Activated T-cell treated with anti-CD3 and anti-CD28 coated beads, Interleukin-2, amount 50 U/mL, for 72 hours (primary cell): ENCODE data around the gene AGAP1. TPM values are rescaled to one million over a fixed set of nuclear protein-coding genes. Genes with fewer than 3 reads are reported as not detected.

Experiments used
- ATAC-seq, 2 donors: fragments of 150-1000 bp; cut with Tn5 transposase; replicated peaks in 1 of 2; 2 replicates each; pipeline ENCODE4 v1.10.0; 2021; ENCODE audit warnings: moderate library complexity in 2 of 2, mild to moderate bottlenecking in 1 of 2
- DNase-seq, 2 donors: peaks; one replicate each; pipeline ENCODE4 v3.0.0; 2021 to 2022; ENCODE audit warnings: mixed read lengths in 1 of 2
- H3K27ac Mint-ChIP-seq: one replicate; pipeline ENCODE4 v1.8.0; 2022; ENCODE audit warnings: mild to moderate bottlenecking, moderate library complexity, mixed read lengths
- H3K27me3 Mint-ChIP-seq: one replicate; pipeline ENCODE4 v1.8.0; 2022; ENCODE audit warnings: low read depth, mixed read lengths
- H3K36me3 Mint-ChIP-seq, 2 donors: one replicate each; pipeline ENCODE4 v1.8.0; 2022; ENCODE audit warnings: mixed read lengths in 2 of 2, mild to moderate bottlenecking in 1 of 2; ENCODE audit not compliant: insufficient read depth in 2 of 2
- H3K4me1 Mint-ChIP-seq: one replicate; pipeline ENCODE4 v1.8.0; 2022; ENCODE audit warnings: low read depth, mixed read lengths
- H3K4me3 Mint-ChIP-seq, 2 donors: one replicate each; pipeline ENCODE4 v1.8.0; 2022; ENCODE audit warnings: mild to moderate bottlenecking in 2 of 2, mixed read lengths in 2 of 2, moderate library complexity in 2 of 2
- H3K9me3 Mint-ChIP-seq, 2 donors: one replicate each; pipeline ENCODE4 v1.8.0; 2022; ENCODE audit warnings: mixed read lengths in 2 of 2
- total RNA-seq, 2 donors: library from RNA; stranded (reverse); gene quantifications; one replicate each; pipeline ENCODE4 v1.2.3, GENCODE V29; 2022

The AGAP1 gene
- total RNA-seq, 2 donors from 2014 or later: 0.74 to 2.9 TPM

DNA sequence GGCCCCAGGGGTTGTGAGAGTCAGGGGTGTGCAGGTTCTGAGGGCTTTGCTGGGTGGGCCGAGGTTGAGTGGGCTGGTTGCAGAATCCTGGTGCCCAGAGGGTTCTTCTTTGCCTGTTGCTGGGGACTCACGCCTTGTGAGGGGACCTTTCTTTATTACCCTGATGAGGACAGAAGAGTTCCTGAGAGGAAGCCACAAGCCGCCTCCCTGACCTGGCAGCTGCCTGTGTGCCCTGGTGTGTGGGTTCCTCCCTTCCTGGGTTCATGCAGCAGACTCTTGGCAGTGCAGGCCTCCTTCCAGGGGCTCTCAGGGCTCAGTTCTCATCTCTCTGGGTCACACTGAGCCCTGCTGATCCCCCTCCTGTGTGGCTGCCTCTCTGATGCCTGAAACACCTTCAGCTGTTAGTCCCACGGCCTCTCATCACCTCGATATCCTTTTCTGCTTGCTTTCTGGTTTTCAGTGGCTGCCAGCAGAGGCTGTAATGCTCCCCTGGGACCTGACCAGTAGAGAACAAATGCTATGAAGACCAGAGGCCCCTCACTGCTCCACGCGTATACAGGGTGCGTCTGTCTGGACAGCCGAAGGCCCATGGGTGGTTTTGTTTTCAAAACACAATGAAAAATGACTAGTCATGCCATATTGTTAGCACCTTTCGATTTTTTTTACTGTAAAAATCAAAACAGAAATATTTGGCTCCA, 191.3 kb downstream of the AGAP1 start:
- no peaks in the 10 kb centered on the region for H3K27me3 Mint-ChIP-seq
- peak overlapping the region in 1 of 2 donors; percentile 8 for H3K4me3 Mint-ChIP-seq
- no peaks in the 10 kb centered on the region for H3K4me1 Mint-ChIP-seq
- H3K36me3 Mint-ChIP-seq: no peaks in the 10 kb centered on the region
- H3K27ac Mint-ChIP-seq: peak overlapping the region; percentile 31
- no peak for DNase-seq
- no peak for ATAC-seq
- H3K9me3 Mint-ChIP-seq: no peaks in the 10 kb centered on the region

DNA sequence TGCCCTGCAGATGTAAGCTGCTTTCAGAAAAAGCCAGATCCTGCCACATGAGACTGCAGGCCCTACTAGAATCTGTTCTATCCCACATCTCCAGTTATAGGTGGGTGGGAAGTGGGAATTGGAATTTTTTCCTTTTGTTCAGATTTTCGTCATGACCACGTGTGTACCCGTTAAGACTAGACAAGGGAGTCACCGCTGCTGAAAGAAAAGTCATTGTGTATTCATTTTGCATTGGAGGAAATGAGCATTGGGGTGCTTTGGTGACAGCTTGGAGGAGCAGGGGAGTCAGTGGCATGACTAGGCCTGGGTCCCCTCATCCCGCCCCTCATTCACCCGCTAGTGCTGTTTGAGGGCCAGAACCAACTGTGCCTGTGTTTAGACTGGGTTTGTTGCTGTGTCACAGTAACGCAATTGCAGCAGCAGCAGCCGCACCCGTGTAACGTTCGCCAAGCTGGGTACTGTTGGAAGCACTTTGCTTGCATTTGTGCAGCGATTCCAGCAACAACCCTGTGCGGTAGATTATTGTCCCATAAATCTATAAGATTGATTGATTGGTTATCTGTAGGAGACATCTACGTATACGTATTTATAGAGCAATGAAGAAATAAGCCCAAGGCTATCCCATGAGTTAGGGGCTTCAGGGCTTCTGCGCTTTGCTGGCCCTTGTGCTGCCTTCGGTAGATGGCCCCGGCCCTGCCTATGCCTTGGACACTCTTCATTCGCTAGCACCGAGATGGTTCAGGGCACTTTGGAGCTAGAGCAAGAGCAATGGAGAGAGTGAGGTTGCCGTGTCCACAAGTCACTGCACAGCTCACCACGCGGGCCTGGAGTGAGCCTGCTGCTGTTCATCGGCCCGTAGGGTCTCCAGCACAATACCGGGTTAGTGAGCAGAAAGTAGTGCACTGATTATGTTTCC, 194.9 kb downstream of the AGAP1 start:
- Mint-ChIP-seq H3K4me1 (no peaks in the 10 kb centered on the region), H3K36me3 (no peaks in the 10 kb centered on the region), H3K9me3 (no peaks in the 10 kb centered on the region), H3K27ac (no peak overlapping the region), H3K4me3 (no peak overlapping the region), H3K27me3 (no peaks in the 10 kb centered on the region)
- ATAC-seq (no peak), DNase-seq (no peak)

DNA sequence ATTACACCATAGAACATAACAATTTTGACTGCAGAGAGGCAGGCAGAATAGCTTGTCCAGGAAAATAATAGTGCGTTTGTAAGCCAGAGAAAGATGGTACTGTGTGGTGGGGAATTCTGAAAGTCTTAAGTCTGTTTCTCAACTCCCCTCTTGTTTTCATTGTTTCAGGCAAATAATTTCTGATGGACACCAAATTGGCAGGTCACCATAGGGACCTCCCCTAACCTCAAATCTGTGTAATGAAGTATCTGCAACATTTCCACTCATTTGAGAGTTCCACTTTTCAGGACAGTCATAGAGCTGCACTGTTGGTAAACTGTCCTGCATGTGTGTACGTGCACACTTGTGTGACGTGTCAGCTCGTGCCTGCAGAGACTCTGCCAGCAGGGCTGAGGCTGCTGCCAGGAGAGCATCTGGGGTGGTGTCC, 195.6 kb downstream of the AGAP1 start:
- Mint-ChIP-seq H3K27me3 (no peaks in the 10 kb centered on the region), H3K4me1 (no peaks in the 10 kb centered on the region), H3K4me3 (no peak overlapping the region), H3K9me3 (no peaks in the 10 kb centered on the region), H3K36me3 (no peaks in the 10 kb centered on the region), H3K27ac (no peak overlapping the region)
- DNase-seq (no peak), ATAC-seq (no peak)

- no peaks in the 10 kb centered on the region for H3K4me1 Mint-ChIP-seq
- H3K4me3 Mint-ChIP-seq: no peak overlapping the region
- ATAC-seq: no peak
- no peaks in the 10 kb centered on the region for H3K9me3 Mint-ChIP-seq
- DNase-seq: no peak
- H3K27me3 Mint-ChIP-seq: no peaks in the 10 kb centered on the region
- no peak overlapping the region for H3K27ac Mint-ChIP-seq
- no peaks in the 10 kb centered on the region for H3K36me3 Mint-ChIP-seq
Observed at GRCh38 chr2:235690082-235690808, 196.4 kb downstream of the AGAP1 start.

- H3K4me3 Mint-ChIP-seq: no peak overlapping the region
- H3K9me3 Mint-ChIP-seq: no peaks in the 10 kb centered on the region
Observed at GRCh38 chr2:235690809-235691450, 197.1 kb downstream of the AGAP1 start.

GRCh38 chr2:235692076-235692475, 198.2 kb downstream of the AGAP1 start:
- Mint-ChIP-seq H3K36me3 (no peaks in the 10 kb centered on the region), H3K4me1 (no peaks in the 10 kb centered on the region), H3K4me3 (no peak overlapping the region), H3K27me3 (no peaks in the 10 kb centered on the region), H3K27ac (no peak overlapping the region), H3K9me3 (no peaks in the 10 kb centered on the region)
- ATAC-seq (no peak), DNase-seq (no peak)

More at GRCh38 chr2:235690809-235691450, 197.1 kb downstream of the AGAP1 start:
- ATAC-seq (no peak), DNase-seq (no peak)
- H3K27me3 Mint-ChIP-seq: no peaks in the 10 kb centered on the region
- H3K27ac Mint-ChIP-seq: no peak overlapping the region
- H3K4me1 Mint-ChIP-seq: no peaks in the 10 kb centered on the region
- no peaks in the 10 kb centered on the region for H3K36me3 Mint-ChIP-seq

- no peak for ATAC-seq
- Mint-ChIP-seq H3K4me3 (no peak overlapping the region), H3K9me3 (no peaks in the 10 kb centered on the region), H3K36me3 (no peaks in the 10 kb centered on the region), H3K4me1 (no peaks in the 10 kb centered on the region), H3K27me3 (no peaks in the 10 kb centered on the region), H3K27ac (no peak overlapping the region)
- no peak for DNase-seq
Observed at GRCh38 chr2:235692671-235693171, 198.9 kb downstream of the AGAP1 start.

DNA sequence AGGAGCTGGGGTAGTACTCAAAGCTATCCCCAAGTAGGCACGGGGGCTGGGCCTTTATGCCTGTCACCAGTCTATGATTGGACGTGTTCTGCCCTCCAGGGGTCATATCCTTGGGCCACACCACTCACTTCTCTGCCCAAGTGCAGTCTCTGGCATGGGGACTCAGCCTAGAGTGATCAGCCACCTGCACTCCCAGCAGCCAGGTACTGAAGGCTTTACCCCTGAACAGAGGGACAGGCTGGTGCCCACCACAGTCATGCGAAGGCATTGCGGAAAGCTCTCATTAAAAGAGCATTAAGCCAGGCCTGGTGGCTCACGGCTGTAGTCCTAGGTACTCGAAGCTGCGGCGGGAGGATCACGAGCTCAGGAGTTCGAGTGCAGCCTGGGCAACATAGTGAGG, 199.4 kb downstream of the AGAP1 start:
- Mint-ChIP-seq H3K9me3 (no peaks in the 10 kb centered on the region), H3K4me1 (no peaks in the 10 kb centered on the region), H3K36me3 (no peaks in the 10 kb centered on the region), H3K27ac (no peak overlapping the region), H3K4me3 (no peak overlapping the region), H3K27me3 (no peaks in the 10 kb centered on the region)
- ATAC-seq (no peak), DNase-seq (no peak)

- Mint-ChIP-seq H3K9me3 (no peaks in the 10 kb centered on the region), H3K27ac (no peak overlapping the region), H3K27me3 (no peaks in the 10 kb centered on the region), H3K4me3 (no peak overlapping the region), H3K36me3 (no peaks in the 10 kb centered on the region), H3K4me1 (no peaks in the 10 kb centered on the region)
- DNase-seq (no peak), ATAC-seq (no peak)
Observed at GRCh38 chr2:235694721-235695601, 201.1 kb downstream of the AGAP1 start.

DNA sequence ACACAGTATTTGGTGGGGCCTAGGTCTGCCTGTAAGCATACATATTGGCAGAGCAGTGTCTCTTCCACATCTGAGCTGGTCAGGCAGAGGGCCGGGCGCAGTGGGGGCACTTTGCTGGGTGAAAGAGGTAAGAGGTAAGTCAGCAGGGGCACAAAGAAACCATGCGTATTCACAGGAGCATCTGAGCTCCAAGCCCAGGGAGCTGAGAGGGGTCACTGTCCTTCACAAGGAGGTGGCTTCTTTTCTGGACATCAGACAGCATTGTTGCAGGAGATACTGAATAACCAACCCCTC, 201.7 kb downstream of the AGAP1 start:
- no peaks in the 10 kb centered on the region for H3K4me1 Mint-ChIP-seq
- ATAC-seq: no peak
- no peak for DNase-seq
- no peaks in the 10 kb centered on the region for H3K27me3 Mint-ChIP-seq
- no peaks in the 10 kb centered on the region for H3K9me3 Mint-ChIP-seq
- H3K36me3 Mint-ChIP-seq: no peaks in the 10 kb centered on the region
- no peak overlapping the region for H3K27ac Mint-ChIP-seq
- H3K4me3 Mint-ChIP-seq: no peak overlapping the region

DNA sequence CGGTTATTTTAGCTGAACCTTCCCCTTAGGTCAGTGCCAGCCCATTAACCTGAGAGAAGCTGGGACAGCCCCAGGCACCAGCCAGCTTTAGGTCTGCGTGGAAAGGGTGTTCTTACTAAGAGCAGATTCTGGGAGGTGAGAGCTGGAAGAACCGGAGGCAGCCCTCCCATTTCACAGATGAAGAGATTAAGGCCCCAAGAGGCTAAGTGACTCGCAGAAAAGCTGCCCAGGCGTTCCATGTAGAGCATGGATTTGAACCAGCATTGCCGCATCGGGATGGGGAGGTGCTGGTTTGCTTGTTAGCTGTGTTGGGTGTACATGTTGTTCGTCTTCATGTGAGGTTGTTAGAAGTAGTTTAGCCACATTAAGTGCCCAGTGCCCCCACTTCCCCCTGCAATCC, 203.2 kb downstream of the AGAP1 start:
- Mint-ChIP-seq H3K36me3 (no peaks in the 10 kb centered on the region), H3K27me3 (peaks cover 4% of the 10 kb centered on the region), H3K4me1 (no peaks in the 10 kb centered on the region), H3K4me3 (no peak overlapping the region), H3K9me3 (no peaks in the 10 kb centered on the region), H3K27ac (no peak overlapping the region)
- no peak for ATAC-seq
- no peak for DNase-seq

DNA sequence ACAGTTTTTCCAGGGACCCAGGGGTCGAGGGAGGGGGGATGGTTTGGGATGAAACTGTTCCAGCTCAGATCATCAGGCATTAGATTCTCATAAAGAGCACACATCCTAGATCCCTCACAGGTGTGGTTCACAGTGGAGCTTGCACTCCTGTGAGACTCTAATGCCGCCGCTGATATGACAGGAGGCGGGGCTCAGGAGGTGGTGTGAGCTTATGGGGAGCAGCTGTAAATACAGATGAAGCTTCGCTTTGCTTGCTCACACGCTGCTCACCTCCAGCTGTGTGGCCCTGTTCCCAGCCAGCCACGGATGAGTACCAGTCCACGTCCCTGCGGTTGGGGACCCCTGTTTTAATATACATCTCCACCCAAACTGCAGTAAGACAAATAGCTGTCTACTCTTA, 204.2 kb downstream of the AGAP1 start:
- Mint-ChIP-seq H3K27me3 (peaks cover 9% of the 10 kb centered on the region), H3K27ac (no peak overlapping the region), H3K4me1 (no peaks in the 10 kb centered on the region)

More for the DNA sequence above, 204.2 kb downstream of the AGAP1 start:
- Mint-ChIP-seq H3K9me3 (no peaks in the 10 kb centered on the region), H3K36me3 (no peaks in the 10 kb centered on the region), H3K4me3 (no peak overlapping the region)
- ATAC-seq (no peak), DNase-seq (no peak)
